HG02840 (cell line): ENCODE data around the gene OBSCN.

ENCODE experiments used
- ATAC-seq: cut with Tn5 transposase; IDR thresholded peaks from one replicate; pipeline ENCODE4 v1.9.1; 2021; ENCODE audit warnings: mild to moderate bottlenecking, moderate library complexity, moderate number of reproducible peaks; ENCODE audit not compliant: unreplicated experiment, low FRiP score

OBSCN gene

DNA sequence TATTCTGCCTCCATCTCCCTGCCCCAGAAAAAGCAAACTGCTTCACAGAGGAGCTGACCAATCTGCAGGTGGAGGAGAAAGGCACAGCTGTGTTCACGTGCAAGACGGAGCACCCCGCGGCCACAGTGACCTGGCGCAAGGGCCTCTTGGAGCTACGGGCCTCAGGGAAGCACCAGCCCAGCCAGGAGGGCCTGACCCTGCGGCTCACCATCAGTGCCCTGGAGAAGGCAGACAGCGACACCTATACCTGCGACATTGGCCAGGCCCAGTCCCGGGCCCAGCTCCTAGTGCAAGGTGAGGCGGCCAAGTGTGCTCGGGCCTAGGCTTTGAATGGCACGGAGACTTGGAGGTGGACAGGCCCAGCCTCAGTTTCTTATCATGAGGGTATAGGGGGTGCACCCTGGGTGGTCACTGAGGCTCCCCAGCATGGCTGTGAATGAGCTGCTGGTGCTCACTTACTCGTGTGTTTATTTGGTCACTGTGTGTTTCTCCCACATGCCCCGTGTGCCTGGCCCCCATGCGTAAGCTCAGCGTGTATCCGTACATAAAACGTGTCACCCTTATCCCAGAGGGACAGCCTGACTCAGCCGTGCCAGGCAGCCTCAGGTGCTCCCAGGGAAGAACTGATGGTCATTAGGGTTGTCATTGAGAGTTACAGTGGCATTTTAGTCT is 75.8 kb downstream of the OBSCN start:
- no peak for ATAC-seq

DNA sequence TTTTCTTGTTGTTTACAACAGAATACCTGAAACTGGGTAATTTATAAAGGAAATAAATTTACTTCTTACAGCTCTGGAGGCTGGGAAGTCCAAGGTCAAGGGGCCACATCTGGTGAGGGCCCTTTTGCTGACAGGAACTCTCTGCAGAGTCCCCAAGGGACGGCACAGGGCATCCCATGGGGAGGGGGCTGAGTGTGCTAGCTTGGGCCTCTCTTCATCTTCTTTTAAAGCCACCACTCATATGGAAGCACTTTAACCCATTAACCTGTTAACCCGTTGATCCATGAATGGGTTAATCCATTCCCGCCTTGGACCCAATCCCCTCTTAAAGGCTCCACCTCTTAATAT is 76.3 kb downstream of the OBSCN start:
- no peak for ATAC-seq

DNA sequence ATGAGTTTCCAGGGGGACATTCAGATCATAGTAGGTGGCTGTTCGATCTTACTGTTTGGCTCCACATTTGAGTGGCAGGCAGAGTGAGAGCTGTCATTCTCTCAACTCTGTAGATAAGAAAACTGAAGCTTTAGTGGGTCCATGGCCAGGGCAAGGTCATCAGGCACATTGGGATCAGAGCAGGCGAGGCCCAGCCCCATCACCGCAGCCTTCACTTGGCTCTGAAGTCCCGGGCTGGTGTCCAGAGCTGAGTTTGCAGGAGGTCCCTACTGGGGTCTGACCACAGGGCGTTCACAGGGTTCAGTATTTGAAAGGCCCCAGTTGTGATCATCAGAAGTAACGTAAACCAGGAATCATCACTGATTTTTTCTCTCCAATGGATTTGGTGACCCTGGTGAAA is 76.7 kb downstream of the OBSCN start:
- no peak for ATAC-seq

DNA sequence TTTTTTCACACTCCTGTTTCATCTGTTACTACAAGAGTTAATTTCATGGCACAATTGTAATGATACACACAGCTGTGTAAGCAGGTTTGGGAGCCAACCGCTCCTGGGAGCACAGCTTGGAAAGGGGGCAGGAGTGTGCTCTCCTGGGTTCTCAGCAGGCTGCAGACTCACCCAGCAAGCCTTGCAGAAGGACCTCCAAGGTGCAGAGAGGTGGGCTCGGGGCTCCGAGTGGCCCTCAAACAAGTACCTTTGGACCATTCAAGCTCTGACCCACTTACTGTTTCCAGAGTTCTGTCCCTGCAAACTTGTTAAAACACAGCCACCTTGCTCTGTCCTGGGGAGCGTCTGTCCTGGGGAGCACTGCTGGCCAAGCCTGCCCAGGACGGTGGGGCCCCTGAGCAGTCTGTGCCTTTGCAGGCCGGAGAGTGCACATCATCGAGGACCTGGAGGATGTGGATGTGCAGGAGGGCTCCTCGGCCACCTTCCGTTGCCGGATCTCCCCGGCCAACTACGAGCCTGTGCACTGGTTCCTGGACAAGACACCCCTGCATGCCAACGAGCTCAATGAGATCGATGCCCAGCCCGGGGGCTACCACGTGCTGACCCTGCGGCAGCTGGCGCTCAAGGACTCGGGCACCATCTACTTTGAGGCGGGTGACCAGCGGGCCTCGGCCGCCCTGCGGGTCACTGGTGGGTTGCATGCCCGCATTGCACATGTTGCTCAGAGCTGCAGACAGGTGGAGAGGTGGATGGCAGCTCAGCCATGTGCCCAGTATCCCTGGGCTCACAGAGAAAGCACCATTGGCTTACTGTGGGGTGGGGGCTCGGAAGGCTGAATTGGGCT is 78.0 kb downstream of the OBSCN start:
- ATAC-seq, result no peak

DNA sequence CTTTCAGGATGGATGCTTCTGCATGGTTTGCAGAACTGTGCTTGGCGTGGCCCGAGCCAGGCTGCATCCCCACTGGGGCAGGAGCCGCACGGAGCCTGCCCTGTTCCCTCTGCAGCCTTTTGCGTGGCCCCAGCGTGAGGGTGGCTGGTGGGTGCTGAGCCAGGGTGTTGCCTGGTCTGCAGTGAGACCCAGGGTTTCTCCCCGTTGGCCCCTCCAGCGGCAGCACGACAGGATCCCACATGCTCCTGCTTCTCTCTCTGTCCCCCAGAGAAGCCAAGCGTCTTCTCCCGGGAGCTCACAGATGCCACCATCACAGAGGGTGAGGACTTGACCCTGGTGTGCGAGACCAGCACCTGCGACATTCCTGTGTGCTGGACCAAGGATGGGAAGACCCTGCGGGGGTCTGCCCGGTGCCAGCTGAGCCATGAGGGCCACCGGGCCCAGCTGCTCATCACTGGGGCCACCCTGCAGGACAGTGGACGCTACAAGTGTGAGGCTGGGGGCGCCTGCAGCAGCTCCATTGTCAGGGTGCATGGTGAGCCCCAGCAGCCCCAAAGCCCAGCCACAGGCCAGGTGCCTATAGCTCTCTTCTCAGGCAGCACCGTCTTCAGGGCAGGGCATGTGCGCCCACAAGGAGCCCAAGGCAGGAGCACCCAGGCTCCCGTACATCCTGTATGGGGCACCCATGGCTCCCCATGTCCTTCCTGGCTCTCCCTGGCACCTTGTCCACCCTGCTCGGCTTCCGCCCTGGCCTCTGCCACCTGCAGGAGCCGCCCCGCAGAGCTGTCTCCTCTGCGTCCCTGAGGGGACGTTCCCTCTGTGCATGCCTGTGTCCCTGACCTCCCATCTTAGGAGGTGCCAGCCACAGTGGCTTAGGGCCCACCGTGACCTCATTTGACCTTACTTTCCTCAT is 78.9 kb downstream of the OBSCN start:
- no peak for ATAC-seq

DNA sequence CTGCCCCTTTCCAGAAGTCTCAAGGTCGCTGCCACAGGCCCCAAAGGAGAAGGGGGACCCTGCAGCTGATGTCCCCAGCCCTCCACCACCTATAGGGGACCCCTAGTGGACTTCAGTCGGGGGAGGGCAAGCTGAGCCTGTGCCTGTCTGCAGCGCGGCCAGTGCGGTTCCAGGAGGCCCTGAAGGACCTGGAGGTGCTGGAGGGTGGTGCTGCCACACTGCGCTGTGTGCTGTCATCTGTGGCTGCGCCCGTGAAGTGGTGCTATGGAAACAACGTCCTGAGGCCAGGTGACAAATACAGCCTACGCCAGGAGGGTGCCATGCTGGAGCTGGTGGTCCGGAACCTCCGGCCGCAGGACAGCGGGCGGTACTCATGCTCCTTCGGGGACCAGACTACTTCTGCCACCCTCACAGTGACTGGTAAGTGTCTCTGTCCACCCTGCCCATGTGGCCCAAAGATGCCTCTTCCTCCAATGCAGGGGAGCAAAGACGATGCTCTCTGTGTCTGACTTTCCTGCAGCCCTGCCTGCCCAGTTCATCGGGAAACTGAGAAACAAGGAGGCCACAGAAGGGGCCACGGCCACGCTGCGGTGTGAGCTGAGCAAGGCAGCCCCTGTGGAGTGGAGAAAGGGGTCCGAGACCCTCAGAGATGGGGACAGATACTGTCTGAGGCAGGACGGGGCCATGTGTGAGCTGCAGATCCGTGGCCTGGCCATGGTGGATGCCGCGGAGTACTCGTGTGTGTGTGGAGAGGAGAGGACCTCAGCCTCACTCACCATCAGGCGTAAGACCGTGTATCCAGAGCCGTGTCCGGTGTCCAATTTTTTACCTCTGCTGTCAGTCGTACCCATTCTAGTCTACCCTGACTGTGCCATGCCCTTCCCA is 79.9 kb downstream of the OBSCN start:
- no peak for ATAC-seq

DNA sequence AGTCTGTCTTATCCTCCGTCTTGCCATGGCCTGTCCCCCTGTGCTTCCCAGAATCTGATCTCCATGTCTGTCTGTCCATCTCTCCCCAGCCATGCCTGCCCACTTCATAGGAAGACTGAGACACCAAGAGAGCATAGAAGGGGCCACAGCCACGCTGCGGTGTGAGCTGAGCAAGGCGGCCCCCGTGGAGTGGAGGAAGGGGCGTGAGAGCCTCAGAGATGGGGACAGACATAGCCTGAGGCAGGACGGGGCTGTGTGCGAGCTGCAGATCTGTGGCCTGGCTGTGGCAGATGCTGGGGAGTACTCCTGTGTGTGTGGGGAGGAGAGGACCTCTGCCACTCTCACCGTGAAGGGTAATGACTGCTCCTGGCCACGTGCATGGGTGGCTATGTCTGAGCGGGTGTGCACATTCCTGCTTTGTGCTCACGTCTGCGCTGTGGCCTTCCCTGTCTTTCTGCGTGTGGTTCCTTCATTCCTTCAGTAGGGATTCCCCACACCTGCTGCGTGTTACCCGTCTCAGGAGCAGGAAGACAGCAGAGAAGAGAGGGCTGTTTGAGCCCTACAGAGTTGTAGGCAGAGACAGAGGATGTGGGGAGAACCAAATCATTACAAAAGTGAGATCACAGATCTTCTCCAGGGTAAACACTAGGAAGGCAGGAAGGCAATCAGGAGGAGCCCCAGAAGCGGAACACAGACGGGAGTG is 80.8 kb downstream of the OBSCN start:
- no peak for ATAC-seq

DNA sequence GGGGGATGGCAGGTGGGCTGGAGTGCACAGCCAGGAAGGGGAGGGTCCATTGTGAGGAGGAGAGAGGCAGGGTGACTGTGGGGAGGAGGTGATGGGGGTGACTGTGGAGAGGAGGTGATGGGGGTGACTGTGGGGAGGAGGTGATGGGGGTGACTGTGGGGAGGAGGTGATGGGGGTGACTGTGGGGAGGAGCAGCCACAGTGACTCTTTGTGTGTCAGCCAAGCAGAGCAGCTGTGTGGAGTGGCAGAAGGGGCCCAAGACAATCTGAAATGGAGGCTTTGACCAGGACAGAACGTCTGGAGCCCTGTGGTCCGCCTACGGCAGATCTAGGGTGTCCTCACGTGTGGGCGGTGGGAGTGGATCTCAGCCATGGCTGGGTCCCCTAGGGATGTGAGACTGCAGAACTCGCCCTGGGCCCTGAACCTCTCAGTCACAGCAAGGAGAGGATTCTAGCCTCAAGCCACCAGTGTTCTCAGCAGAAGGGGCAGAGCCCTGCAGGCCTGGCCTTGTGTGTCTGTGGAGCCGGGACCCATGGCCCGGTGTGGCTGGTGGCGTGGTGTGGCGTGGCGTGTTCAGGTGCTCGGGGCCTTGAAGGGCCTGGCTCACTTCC is 81.5 kb downstream of the OBSCN start:
- no peak for ATAC-seq

DNA sequence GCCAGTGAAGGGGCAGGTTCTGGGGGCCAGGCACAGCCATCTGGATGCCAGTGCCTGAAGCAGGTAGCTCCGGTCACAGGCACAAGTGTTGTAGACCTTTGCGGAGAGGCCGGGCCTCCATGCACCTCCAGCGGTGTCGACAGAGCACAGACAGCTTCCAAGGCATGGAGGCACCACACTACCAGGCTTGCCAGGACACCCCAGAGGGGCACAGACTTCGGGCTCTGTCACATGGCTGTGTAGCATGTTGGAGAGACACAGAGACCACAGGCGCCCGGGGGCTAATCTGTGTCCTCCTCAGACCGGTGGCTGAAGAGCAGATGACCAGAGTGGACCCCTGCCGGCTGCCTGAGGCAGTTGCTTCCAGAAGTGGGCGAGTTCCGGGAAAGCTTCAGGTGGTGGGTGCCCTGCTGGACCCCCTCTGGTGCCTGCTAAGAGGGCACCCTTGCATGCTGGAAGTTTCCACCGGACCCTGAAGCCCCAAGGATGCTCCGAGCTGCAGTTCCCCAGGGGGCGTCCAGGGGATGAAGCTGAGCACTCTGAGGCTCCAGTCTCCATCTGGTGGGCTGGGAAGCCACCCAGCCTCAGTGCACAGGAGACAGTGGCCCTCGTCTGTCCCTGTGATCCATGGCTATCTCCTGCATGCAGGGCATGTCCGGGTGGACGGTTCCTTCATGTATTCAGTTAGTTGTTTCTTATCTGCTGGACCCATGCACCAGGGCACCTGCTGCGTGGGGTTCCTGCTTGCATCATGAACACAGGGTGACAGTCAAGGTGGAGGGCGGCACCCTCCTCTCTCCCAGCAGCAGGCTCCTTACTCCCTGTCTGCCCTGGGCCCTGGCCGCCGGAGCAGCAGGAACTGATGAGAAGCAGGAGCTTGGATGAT is 82.4 kb downstream of the OBSCN start:
- no peak for ATAC-seq

DNA sequence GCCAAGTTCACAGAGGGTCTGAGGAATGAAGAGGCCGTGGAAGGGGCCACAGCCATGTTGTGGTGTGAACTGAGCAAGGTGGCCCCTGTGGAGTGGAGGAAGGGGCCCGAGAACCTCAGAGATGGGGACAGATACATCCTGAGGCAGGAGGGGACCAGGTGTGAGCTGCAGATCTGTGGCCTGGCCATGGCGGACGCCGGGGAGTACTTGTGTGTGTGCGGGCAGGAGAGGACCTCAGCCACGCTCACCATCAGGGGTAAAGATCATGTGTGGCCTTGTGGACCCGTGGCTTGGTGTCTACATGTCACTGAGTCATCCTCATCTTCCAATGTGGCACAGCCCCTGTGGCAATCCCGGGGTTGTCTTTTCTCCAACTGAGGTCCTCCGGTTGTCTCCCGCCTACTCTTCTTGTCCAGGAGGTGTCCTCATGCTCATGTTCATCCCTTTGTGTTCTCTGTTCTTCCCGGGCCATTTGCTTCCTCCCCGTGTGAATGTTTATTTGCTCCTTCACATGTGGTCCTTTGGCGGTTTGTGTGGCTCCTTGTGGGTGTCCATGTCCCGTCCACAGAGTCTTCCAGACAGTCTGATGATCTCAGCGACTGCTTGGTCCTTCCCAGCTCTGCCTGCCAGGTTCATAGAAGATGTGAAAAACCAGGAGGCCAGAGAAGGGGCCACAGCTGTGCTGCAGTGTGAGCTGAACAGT is 84.2 kb downstream of the OBSCN start:
- no peak for ATAC-seq

DNA sequence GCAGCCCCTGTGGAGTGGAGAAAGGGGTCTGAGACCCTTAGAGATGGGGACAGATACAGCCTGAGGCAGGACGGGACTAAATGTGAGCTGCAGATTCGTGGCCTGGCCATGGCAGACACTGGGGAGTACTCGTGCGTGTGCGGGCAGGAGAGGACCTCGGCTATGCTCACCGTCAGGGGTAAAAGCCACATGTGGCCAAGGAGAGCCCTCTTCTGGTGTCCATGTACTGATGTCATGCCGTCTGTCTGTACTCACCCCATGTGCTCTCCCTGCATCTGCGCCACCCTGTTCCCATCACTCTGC is 84.7 kb downstream of the OBSCN start:
- no peak for ATAC-seq

DNA sequence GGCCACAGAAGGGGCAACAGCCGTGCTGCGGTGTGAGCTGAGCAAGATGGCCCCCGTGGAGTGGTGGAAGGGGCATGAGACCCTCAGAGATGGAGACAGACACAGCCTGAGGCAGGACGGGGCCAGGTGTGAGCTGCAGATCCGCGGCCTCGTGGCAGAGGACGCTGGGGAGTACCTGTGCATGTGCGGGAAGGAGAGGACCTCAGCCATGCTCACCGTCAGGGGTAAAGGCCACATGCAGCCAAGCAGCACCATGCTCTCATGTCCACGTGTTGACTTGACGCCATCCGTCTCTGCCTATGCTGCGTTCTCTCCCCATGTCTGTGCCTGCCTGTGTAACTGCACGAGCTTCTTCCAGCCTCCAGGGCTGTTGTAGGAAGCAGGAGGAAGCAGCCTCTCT is 85.5 kb downstream of the OBSCN start:
- no peak for ATAC-seq

DNA sequence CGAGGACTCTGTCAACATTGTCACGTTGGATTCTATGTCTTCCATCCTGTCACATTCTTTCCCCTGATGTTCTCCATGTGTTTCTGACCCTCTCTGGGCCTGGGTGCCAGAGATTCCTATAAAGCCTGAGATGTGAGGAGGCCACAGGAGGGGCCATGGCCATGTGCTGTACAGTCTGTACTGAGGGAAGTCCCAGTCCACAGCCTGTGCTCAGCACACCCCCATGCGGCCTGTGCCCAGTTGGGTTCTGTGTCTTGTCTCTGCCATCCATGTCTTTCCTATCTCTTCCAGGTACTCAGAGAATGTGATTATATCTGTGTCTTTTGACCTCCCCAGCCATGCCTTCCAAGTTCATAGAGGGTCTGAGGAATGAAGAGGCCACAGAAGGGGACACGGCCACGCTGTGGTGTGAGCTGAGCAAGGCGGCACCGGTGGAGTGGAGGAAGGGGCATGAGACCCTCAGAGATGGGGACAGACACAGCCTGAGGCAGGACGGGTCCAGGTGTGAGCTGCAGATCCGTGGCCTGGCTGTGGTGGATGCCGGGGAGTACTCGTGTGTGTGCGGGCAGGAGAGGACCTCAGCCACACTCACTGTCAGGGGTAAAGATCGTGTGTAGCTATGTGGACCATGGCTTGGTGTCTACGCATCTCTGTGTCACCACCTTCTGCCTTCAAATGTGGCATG is 86.1 kb downstream of the OBSCN start:
- no peak for ATAC-seq

DNA sequence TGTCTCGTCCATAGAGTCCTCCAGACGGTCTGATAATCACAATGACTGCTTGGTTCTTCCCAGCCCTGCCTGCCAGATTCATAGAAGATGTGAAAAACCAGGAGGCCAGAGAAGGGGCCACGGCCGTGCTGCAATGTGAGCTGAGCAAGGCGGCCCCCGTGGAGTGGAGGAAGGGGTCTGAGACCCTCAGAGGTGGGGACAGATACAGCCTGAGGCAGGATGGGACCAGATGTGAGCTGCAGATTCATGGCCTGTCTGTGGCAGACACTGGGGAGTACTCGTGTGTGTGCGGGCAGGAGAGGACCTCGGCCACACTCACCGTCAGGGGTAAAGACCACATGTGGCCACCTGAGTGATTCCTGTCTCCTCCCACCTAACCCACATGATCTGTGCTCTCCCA is 86.9 kb downstream of the OBSCN start:
- ATAC-seq, result no peak

DNA sequence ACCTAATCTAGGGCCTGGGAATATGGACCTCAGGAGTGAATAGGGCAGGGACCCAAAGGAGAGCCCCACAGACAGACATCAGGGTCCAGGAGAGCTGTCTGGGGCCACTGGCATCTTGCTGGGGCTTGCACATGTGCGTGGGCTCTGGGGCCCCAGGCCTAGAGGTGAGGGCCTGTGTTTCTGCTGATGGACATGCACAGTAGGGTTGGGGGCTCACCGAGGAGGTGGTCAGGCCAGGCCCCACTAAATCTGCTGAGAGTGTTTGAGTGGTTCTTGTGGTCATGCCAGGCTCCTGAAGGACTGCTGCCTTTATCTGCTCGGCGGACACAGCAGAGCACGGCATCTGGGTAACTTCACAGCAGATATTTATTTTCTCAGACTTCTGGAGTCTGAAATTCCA is 87.4 kb downstream of the OBSCN start:
- no peak for ATAC-seq

DNA sequence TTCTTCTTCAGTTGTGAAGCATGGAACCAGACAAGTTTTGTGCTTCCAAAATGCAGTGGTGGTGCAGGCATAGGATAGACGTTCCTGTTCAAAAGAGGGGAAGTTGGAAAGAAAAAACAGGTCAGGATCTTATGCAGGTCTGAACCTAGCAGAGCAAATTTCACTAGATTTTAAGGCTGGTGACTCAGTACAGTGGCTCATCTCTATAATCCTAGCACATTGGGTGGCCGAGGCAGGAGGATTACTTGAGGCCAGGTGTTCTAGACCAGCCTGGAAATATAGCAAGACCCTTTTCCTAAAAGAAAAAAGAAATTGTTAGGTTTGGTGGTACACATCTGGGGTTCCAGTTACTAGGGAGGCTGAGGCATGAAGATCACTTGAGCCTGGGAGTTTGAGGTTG is 88.1 kb downstream of the OBSCN start:
- ATAC-seq, result no peak

DNA sequence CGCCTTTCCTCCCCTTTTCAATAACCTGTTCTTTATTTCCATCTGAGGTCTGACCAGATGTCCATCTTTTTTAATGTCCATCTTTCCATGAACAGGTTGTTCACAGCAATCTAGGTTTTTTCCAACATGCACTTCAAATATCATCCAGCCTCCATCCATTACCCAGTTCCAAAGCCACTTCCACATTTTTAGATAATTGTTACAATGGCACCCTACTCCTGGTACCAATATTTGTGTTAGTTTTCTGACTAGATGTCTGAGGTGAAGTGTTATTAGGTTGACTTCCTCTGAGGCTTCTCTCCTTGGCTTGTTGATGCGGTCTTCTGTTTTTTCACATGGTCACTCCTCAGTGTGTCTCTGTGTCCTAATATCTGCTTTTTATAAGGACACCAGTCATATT is 89.4 kb downstream of the OBSCN start:
- ATAC-seq, result no peak
